Activated CD8-positive, alpha-beta T cell treated with anti-CD3 and anti-CD28 coated beads for 36 hours (primary cell): ENCODE results near the gene CLIP2. TPM values are rescaled to one million over a fixed set of nuclear protein-coding genes. Genes with fewer than 3 reads are reported as not detected.

ENCODE experiments used
- ATAC-seq: fragments of 200-7000 bp; cut with Tn5 transposase; one replicate; pipeline ENCODE4 v1.10.0; 2021; ENCODE audit warnings: mild to moderate bottlenecking, moderate library complexity
- CTCF ChIA-PET: fragments of 350-600 bp; sonication (Branson Sonifier 250); formaldehyde crosslinking; loops from one replicate; lab custom pipeline; 2021; ENCODE audit warnings: antibody characterized with exemption; lab: Charles Lee
- POLR2A ChIA-PET: fragments of 350-600 bp; sonication (Branson Sonifier 250); formaldehyde crosslinking; loops from one replicate; lab custom pipeline; 2021; ENCODE audit warnings: antibody characterized with exemption; lab: Charles Lee
- DNase-seq: peaks from one replicate; pipeline ENCODE4 v3.0.0-alpha.2; 2020
- H3K27ac Mint-ChIP-seq: one replicate; pipeline ENCODE4 v1.8.0; 2021; ENCODE audit warnings: mild to moderate bottlenecking, mixed read lengths
- H3K27me3 Mint-ChIP-seq: one replicate; pipeline ENCODE4 v1.8.0; 2021; ENCODE audit warnings: mixed read lengths
- H3K36me3 Mint-ChIP-seq: one replicate; pipeline ENCODE4 v1.8.0; 2021; ENCODE audit warnings: low read depth, mixed read lengths
- H3K4me1 Mint-ChIP-seq: one replicate; pipeline ENCODE4 v1.8.0; 2021; ENCODE audit warnings: low read depth, mixed read lengths
- H3K4me3 Mint-ChIP-seq: one replicate; pipeline ENCODE4 v1.8.0; 2021; ENCODE audit warnings: mild to moderate bottlenecking, moderate library complexity, mixed read lengths
- H3K9me3 Mint-ChIP-seq: one replicate; pipeline ENCODE4 v1.8.0; 2021; ENCODE audit warnings: mixed read lengths
- intact Hi-C: fragments of 100-400 bp; cut with micrococcal nuclease; formaldehyde crosslinking; loops from one replicate; pipeline ENCODE4 v1.10.0; 2022
- total RNA-seq, 2 experiments: library from RNA; stranded (reverse); gene quantifications; one replicate each; pipeline ENCODE4 v1.2.3, GENCODE V29; 2021
- TF ChIP-seq, protein P1 (sequence below): fragments of 200-600 bp; IDR thresholded peaks from one replicate; pipeline ENCODE4 v1.8.0; 2022; ENCODE audit warnings: antibody characterized with exemption, mild to moderate bottlenecking

The CLIP2 gene
- total RNA-seq, 2 experiments from 2014 or later, result 1.3 to 1.4 TPM

DNA sequence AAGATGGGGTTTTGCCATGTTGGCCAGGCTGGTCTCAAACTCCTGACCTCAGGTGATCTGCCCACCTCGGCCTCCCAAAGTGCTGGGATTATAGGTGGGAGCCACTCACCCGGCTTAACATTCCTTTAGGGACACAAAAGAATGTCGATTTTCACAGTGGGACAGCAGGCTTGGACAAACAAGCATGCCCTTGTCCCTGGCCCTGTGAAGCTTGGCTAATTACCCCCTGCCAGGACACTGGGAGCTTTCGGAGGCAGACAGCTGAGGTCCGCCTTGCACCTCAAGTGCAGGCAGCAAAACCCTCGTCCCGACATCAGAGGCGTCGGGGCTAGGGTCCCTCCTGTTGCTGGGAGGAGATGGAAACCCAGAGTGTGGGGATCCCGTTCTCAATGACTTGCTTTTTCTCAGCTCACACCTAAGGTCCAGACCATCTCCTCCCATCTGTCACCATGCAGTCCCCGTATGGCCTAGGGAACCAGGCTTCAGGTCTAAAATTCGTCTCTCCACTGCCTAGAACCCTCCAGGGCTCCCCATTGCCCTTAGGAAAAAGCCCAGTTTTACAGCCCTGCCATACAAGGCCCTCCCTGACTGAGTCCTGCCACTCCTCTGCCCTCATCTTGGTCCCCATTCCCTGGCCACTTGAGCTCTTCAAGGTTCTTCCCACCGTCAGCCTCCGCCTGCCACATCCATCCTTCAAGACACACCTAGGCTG is 6.3 kb upstream of the CLIP2 start:
- ATAC-seq (no peak), DNase-seq (no peak)
- intact Hi-C loops, result no loop called here
- H3K27ac Mint-ChIP-seq, result no peak overlapping the region
- no peak overlapping the region for H3K4me3 Mint-ChIP-seq
- H3K4me1 Mint-ChIP-seq, result peaks cover 5% of the 10 kb centered on the region
- no peaks in the 10 kb centered on the region for H3K9me3 Mint-ChIP-seq
- ChIA-PET CTCF (interaction anchor here (1.7 kb wide), 1 partner anchor 118 kb away, joined by 6 read pairs; no protein-coding TSS in a partner anchor), POLR2A (no interaction called here)
- H3K27me3 Mint-ChIP-seq, result peaks cover 13% of the 10 kb centered on the region
- H3K36me3 Mint-ChIP-seq, result no peaks in the 10 kb centered on the region
- TF ChIP-seq, protein P1, sequence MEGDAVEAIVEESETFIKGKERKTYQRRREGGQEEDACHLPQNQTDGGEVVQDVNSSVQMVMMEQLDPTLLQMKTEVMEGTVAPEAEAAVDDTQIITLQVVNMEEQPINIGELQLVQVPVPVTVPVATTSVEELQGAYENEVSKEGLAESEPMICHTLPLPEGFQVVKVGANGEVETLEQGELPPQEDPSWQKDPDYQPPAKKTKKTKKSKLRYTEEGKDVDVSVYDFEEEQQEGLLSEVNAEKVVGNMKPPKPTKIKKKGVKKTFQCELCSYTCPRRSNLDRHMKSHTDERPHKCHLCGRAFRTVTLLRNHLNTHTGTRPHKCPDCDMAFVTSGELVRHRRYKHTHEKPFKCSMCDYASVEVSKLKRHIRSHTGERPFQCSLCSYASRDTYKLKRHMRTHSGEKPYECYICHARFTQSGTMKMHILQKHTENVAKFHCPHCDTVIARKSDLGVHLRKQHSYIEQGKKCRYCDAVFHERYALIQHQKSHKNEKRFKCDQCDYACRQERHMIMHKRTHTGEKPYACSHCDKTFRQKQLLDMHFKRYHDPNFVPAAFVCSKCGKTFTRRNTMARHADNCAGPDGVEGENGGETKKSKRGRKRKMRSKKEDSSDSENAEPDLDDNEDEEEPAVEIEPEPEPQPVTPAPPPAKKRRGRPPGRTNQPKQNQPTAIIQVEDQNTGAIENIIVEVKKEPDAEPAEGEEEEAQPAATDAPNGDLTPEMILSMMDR, result no peak

DNA sequence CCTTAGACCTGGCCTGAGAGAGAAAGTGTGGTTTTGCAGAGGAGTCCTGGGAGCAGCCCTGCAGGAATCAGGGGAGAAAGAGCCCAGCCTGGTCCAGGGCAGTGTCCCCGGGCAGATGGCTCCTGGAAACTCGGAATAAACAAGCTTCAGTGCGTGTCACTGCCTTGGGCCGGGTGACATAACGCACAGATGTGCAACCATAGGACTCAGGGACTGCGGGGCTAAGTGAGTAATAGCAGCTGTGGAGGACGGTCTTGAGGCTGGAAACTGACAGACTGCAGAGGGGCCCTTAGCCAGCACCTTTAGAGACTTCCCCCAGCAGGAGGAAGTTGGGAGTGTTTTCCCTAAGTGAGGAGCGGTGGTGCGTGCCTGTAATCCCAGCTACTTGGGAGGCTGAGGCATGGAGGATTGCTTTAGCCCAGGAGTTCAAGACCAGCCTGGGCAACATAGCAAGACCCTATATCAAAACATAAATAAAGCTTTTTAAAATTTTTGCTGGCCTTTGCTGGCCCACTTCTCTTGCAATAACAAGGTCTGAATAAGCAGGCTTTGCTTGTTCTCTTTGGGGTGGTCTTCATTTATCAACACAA is 5.3 kb upstream of the CLIP2 start:
- CTCF ChIA-PET, result interaction anchor here (1.7 to 2.4 kb wide), 3 partner anchors 8 to 117 kb away, joined by 6 to 11 read pairs (median 9); no protein-coding TSS in a partner anchor
- POLR2A ChIA-PET, result no interaction called here
- ATAC-seq, result no peak
- peaks cover 16% of the 10 kb centered on the region for H3K4me1 Mint-ChIP-seq
- H3K27me3 Mint-ChIP-seq, result peaks cover 21% of the 10 kb centered on the region
- no peaks in the 10 kb centered on the region for H3K9me3 Mint-ChIP-seq
- H3K36me3 Mint-ChIP-seq, result no peaks in the 10 kb centered on the region
- H3K4me3 Mint-ChIP-seq, result no peak overlapping the region
- H3K27ac Mint-ChIP-seq, result no peak overlapping the region
- TF ChIP-seq, protein P1, result no peak
- DNase-seq, result no peak
- intact Hi-C loops, result no loop called here

DNA sequence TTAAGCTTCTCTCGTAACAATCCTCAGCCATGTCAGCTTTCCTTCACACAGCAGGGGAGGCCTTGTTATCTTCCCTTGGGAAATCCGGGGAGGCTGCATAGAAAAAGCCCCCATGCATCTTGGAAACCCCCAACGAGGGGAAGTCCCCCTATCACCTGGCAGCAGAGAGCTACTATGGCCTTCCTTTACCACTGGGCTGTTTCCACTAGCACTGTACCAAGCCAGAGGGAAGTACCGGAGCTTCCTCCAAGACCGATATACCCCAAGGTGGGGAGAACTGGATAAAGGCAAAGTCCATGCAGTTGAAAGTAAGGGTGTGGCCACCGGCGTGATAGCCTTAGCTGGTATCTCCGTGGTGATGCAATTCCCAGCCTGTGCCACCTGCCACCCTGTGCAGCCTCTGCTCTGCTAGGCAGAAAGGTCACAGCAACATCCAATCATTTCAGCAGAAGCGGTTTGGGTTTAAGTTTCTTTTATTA is 4.4 kb upstream of the CLIP2 start:
- TF ChIP-seq, protein P1, result no peak
- intact Hi-C loops, result no loop called here

DNA sequence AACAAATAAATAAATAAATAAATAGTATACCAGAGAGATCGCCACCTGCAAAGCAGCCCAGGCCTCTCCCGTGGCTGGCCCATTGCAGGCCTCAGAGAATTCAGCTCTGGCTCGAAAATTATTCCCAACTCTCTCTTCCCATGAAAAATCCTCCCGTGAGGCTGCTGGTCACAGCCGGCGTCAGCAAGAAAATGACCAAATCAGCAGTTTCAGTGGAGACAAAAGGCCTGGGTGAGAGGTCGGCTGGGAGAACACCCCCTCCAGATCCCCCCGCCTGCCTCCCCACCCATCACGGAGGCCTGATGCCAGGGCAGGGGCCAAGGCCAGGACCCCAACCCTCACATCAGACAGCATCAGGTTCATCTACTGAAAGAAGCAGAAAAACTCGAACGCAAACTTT is 3.1 kb upstream of the CLIP2 start:
- ATAC-seq, result no peak
- CTCF ChIA-PET, result interaction anchor here (1.7 to 2.4 kb wide), 2 partner anchors 11 to 115 kb away, joined by 7 to 11 read pairs; no protein-coding TSS in a partner anchor
- POLR2A ChIA-PET, result no interaction called here

More for the DNA sequence above, 4.4 kb upstream of the CLIP2 start:
- peaks cover 14% of the 10 kb centered on the region for H3K4me1 Mint-ChIP-seq
- ATAC-seq (no peak), DNase-seq (no peak)
- ChIA-PET POLR2A (interaction anchor here (0.5 kb wide), 1 partner anchor 34 kb away, joined by 3 read pairs; no protein-coding TSS in a partner anchor), CTCF (interaction anchor here (1.7 to 2.4 kb wide), 3 partner anchors 9 to 116 kb away, joined by 6 to 11 read pairs (median 9); no protein-coding TSS in a partner anchor)
- no peaks in the 10 kb centered on the region for H3K9me3 Mint-ChIP-seq
- H3K27ac Mint-ChIP-seq, result no peak overlapping the region
- H3K36me3 Mint-ChIP-seq, result no peaks in the 10 kb centered on the region
- peaks cover 22% of the 10 kb centered on the region for H3K27me3 Mint-ChIP-seq
- H3K4me3 Mint-ChIP-seq, result no peak overlapping the region

More for the DNA sequence above, 3.1 kb upstream of the CLIP2 start:
- Mint-ChIP-seq H3K9me3 (no peaks in the 10 kb centered on the region), H3K27me3 (peaks cover 25% of the 10 kb centered on the region), H3K4me3 (no peak overlapping the region), H3K36me3 (no peaks in the 10 kb centered on the region), H3K4me1 (peaks cover 12% of the 10 kb centered on the region), H3K27ac (no peak overlapping the region)
- TF ChIP-seq, protein P1, result no peak
- no peak for DNase-seq
- intact Hi-C loops, result no loop called here
